Measurements from ENCODE around the gene JMJD8.

- TF ChIP-seq POLR2AphosphoS5 (IDR thresholded peaks at IDR 0.05; ENCODE audit: low read depth, low read length), result no peak
- TF ChIP-seq TCF7L2 (IDR thresholded peaks at IDR 0.05; ENCODE audit: low read depth, low read length), result no peak
- TF ChIP-seq SIN3A (IDR thresholded peaks at IDR 0.05; ENCODE audit: borderline replicate concordance, insufficient read depth, low read depth, low read length), result no peak
Measured at GRCh38 chr16:668519-669171, 15.5 kb downstream of the JMJD8 start.
